Activated CD4-positive, alpha-beta T cell treated with anti-CD3 and anti-CD28 coated beads for 1 hour (primary cell): ENCODE results near the gene DTX3.
"Not testable (repeated sequence)": the region's sequence is repeated elsewhere in the genome, so short reads cannot be mapped to it uniquely, and the experiment has no call there.

Experiments
- DNase-seq: peaks from one replicate; pipeline ENCODE4 v3.0.0-alpha.2; 2020

Gene DTX3

GRCh38 chr12:57604454-57604991 is at the start of gene DTX3:
TSS of gene DTX3 (plus strand) at chr12:57604824. CDS start at chr12:57606518, 1,694 bp downstream.
- no peak for DNase-seq

- DNase-seq: no peak
Observed at GRCh38 chr12:57554897-57555296, 49.7 kb upstream of the DTX3 start.

GRCh38 chr12:57558864-57559263 is 45.8 kb upstream of the DTX3 start:
- DNase-seq: no peak

- no peak for DNase-seq
Observed at GRCh38 chr12:57560516-57560915, 44.1 kb upstream of the DTX3 start.

- DNase-seq: not testable (repeated sequence)
Observed at GRCh38 chr12:57561117-57561516, 43.5 kb upstream of the DTX3 start.

GRCh38 chr12:57563358-57563757 is 41.3 kb upstream of the DTX3 start:
- DNase-seq: no peak

- DNase-seq: no peak
Observed at GRCh38 chr12:57564178-57564740, 40.4 kb upstream of the DTX3 start.

GRCh38 chr12:57568838-57569237 is 35.8 kb upstream of the DTX3 start:
- DNase-seq: no peak

GRCh38 chr12:57569858-57570257 is 34.8 kb upstream of the DTX3 start:
- no peak for DNase-seq

GRCh38 chr12:57570438-57570837 is 34.2 kb upstream of the DTX3 start:
- DNase-seq: not testable (repeated sequence)

- no peak for DNase-seq
Observed at GRCh38 chr12:57571926-57572762, 32.5 kb upstream of the DTX3 start.

GRCh38 chr12:57574795-57575194 is 29.8 kb upstream of the DTX3 start:
- no peak for DNase-seq

- no peak for DNase-seq
Observed at GRCh38 chr12:57575771-57576612, 28.6 kb upstream of the DTX3 start.

- DNase-seq: no peak
Observed at GRCh38 chr12:57576613-57577160, 27.9 kb upstream of the DTX3 start.

- DNase-seq: no peak
Observed at GRCh38 chr12:57577981-57578758, 26.5 kb upstream of the DTX3 start.

- no peak for DNase-seq
Observed at GRCh38 chr12:57579011-57579410, 25.6 kb upstream of the DTX3 start.

- no peak for DNase-seq
Observed at GRCh38 chr12:57579677-57580465, 24.8 kb upstream of the DTX3 start.

GRCh38 chr12:57580466-57580795 is 24.2 kb upstream of the DTX3 start:
- DNase-seq: no peak

- DNase-seq: no peak
Observed at GRCh38 chr12:57581802-57582201, 22.8 kb upstream of the DTX3 start.

- no peak for DNase-seq
Observed at GRCh38 chr12:57582440-57582839, 22.2 kb upstream of the DTX3 start.
